HEK293 (cell line): ENCODE results near the gene DNAH3.
A peak's percentile ranks its signal among the peaks of the same experiment; 100 is the strongest.

Experiments
- CTCF ChIA-PET: fragments of 350-600 bp; formaldehyde crosslinking; extraction: SDS; loops from one replicate; lab custom pipeline; 2021; ENCODE audit warnings: antibody characterized with exemption; lab: Yijun Ruan, JAX
- POLR2A ChIA-PET: fragments of 300-600 bp; formaldehyde crosslinking; extraction: SDS; loops from one replicate; lab custom pipeline; 2020; ENCODE audit warnings: antibody characterized with exemption, inconsistent platforms; lab: Yijun Ruan, JAX
- H3K27ac ChIP-seq: fragments of 200-500 bp; sonication (Bioruptor generic); 2 replicates; pipeline ENCODE4 v1.5.1; 2014; ENCODE audit warnings: low read depth, low read length, control low read depth, inconsistent platforms; ENCODE audit errors: extremely low read depth
- H3K36me3 ChIP-seq, 2 experiments: fragments of 200-500 bp in 1 of 2; sonication (Bioruptor generic) in 1 of 2; 1 replicate in 1 of 2; 2 replicates in 1 of 2; pipeline ENCODE4 v1.5.1; 2014 to 2017; ENCODE audit warnings: inconsistent platforms in 2 of 2, low read length in 2 of 2; ENCODE audit not compliant: control insufficient read depth in 2 of 2, insufficient read depth in 1 of 2
- H3K4me1 ChIP-seq: fragments of 200-500 bp; sonication (Bioruptor generic); 2 replicates; pipeline ENCODE4 v1.5.1; 2014; ENCODE audit warnings: mild to moderate bottlenecking, low read length, inconsistent platforms; ENCODE audit not compliant: control insufficient read depth, insufficient read depth
- H3K4me3 ChIP-seq: 2 replicates; pipeline ENCODE4 v1.5.1; 2011; ENCODE audit warnings: low read depth, mild to moderate bottlenecking, control low read depth, low read length, moderate library complexity
- H3K9me3 ChIP-seq: fragments of 200-500 bp; sonication (Bioruptor generic); 2 replicates; pipeline ENCODE4 v1.5.1; 2014; ENCODE audit warnings: low read depth, low read length, inconsistent platforms; ENCODE audit not compliant: control insufficient read depth, insufficient read depth
- BCL11B ChIP-seq: fragments of 450-650 bp; formaldehyde crosslinking; IDR thresholded peaks from 2 replicates; pipeline ENCODE4 v1.5.1; 2016; ENCODE audit warnings: low read depth, missing biosample characterization, missing genetic modification characterization
- FEZF1 ChIP-seq: fragments of 450-650 bp; formaldehyde crosslinking; IDR thresholded peaks from 2 replicates; pipeline ENCODE4 v1.5.1; 2016; ENCODE audit warnings: missing biosample characterization, missing genetic modification characterization
- GLIS1 ChIP-seq: fragments of 450-650 bp; formaldehyde crosslinking; IDR thresholded peaks from 2 replicates; pipeline ENCODE4 v1.5.1; 2016; ENCODE audit warnings: missing biosample characterization, missing genetic modification characterization
- PRDM1 ChIP-seq: fragments of 450-650 bp; formaldehyde crosslinking; IDR thresholded peaks from 2 replicates; pipeline ENCODE4; 2016; ENCODE audit warnings: missing biosample characterization, missing genetic modification characterization
- ZNF10 ChIP-seq: fragments of 450-650 bp; formaldehyde crosslinking; IDR thresholded peaks from 2 replicates; pipeline ENCODE4 v1.5.1; 2017; ENCODE audit warnings: missing biosample characterization, missing genetic modification characterization
- ZNF2 ChIP-seq: fragments of 450-650 bp; formaldehyde crosslinking; IDR thresholded peaks from 2 replicates; pipeline ENCODE4 v1.5.1; 2016; ENCODE audit warnings: missing biosample characterization, missing genetic modification characterization
- ZNF221 ChIP-seq: fragments of 450-650 bp; formaldehyde crosslinking; IDR thresholded peaks from 2 replicates; pipeline ENCODE4 v1.5.1; 2017; ENCODE audit warnings: missing biosample characterization, missing genetic modification characterization, borderline replicate concordance
- ZNF366 ChIP-seq: fragments of 450-650 bp; formaldehyde crosslinking; conservative IDR thresholded peaks from 2 replicates; pipeline ENCODE4 v1.5.1; 2016; ENCODE audit warnings: missing biosample characterization, missing genetic modification characterization
- ZNF501 ChIP-seq: fragments of 450-650 bp; formaldehyde crosslinking; IDR thresholded peaks from 2 replicates; pipeline ENCODE4 v1.5.1; 2016; ENCODE audit warnings: missing biosample characterization, missing genetic modification characterization
- ZNF548 ChIP-seq: fragments of 450-650 bp; formaldehyde crosslinking; IDR thresholded peaks from 2 replicates; pipeline ENCODE4 v1.5.1; 2016; ENCODE audit warnings: missing biosample characterization, missing genetic modification characterization
- ZNF626 ChIP-seq: fragments of 450-650 bp; sonication (Bioruptor Pico); formaldehyde crosslinking; IDR thresholded peaks from 2 replicates; pipeline ENCODE4 v1.5.1; 2018; ENCODE audit warnings: missing biosample characterization, missing genetic modification characterization, inconsistent platforms
- ZNF701 ChIP-seq: fragments of 450-650 bp; formaldehyde crosslinking; IDR thresholded peaks from 2 replicates; pipeline ENCODE4 v1.5.1; 2016; ENCODE audit warnings: missing biosample characterization, missing genetic modification characterization
- ZNF791 ChIP-seq: fragments of 450-650 bp; formaldehyde crosslinking; IDR thresholded peaks from 2 replicates; pipeline ENCODE4 v1.5.1; 2016; ENCODE audit warnings: missing biosample characterization, missing genetic modification characterization
- ZNF792 ChIP-seq: fragments of 450-650 bp; formaldehyde crosslinking; IDR thresholded peaks from 2 replicates; pipeline ENCODE4 v1.5.1; 2016; ENCODE audit warnings: missing biosample characterization, missing genetic modification characterization
- TF ChIP-seq, protein P1 (sequence below): IDR thresholded peaks from 2 replicates; pipeline ENCODE4 v1.6.1; 2011; ENCODE audit warnings: mild to moderate bottlenecking, low read depth, low read length, borderline replicate concordance
- TF ChIP-seq, protein P2 (sequence below): fragments of 450-650 bp; formaldehyde crosslinking; IDR thresholded peaks from 2 replicates; pipeline ENCODE4 v1.5.1; 2016; ENCODE audit warnings: missing biosample characterization, missing genetic modification characterization, borderline replicate concordance
- TF ChIP-seq, protein P3 (sequence below): fragments of 450-650 bp; formaldehyde crosslinking; IDR thresholded peaks from 2 replicates; pipeline ENCODE4 v1.5.1; 2017; ENCODE audit warnings: missing biosample characterization, missing genetic modification characterization

The DNAH3 gene

DNA sequence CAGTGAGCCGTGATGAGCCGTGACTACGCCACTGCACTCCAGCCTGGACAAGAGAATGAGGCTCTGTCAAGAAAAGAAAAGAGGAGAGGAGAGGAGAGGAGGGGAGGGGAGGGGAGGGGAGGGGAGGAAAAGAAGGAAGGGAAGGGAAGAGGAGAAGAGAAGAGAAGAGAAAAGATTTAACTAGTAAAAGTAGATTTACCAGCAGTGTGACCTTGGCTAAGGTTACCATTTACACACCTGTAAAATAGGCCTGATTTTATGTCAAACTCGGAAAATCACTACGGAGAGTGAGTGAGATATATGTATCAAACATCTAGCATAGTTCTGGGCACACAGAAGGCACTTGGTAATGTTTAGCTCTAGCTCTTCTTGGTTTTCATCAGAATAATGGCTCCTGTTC lies 140.8 kb downstream of the DNAH3 start (continued):
- TF ChIP-seq, protein P1, sequence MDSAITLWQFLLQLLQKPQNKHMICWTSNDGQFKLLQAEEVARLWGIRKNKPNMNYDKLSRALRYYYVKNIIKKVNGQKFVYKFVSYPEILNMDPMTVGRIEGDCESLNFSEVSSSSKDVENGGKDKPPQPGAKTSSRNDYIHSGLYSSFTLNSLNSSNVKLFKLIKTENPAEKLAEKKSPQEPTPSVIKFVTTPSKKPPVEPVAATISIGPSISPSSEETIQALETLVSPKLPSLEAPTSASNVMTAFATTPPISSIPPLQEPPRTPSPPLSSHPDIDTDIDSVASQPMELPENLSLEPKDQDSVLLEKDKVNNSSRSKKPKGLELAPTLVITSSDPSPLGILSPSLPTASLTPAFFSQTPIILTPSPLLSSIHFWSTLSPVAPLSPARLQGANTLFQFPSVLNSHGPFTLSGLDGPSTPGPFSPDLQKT, result no peak
- TF ChIP-seq ZNF701 (no peak), ZNF221 (no peak), ZNF792 (no peak), ZNF2 (tag by site-specific recombination) (no peak), FEZF1 (no peak), BCL11B (no peak)
- TF ChIP-seq, protein P2, sequence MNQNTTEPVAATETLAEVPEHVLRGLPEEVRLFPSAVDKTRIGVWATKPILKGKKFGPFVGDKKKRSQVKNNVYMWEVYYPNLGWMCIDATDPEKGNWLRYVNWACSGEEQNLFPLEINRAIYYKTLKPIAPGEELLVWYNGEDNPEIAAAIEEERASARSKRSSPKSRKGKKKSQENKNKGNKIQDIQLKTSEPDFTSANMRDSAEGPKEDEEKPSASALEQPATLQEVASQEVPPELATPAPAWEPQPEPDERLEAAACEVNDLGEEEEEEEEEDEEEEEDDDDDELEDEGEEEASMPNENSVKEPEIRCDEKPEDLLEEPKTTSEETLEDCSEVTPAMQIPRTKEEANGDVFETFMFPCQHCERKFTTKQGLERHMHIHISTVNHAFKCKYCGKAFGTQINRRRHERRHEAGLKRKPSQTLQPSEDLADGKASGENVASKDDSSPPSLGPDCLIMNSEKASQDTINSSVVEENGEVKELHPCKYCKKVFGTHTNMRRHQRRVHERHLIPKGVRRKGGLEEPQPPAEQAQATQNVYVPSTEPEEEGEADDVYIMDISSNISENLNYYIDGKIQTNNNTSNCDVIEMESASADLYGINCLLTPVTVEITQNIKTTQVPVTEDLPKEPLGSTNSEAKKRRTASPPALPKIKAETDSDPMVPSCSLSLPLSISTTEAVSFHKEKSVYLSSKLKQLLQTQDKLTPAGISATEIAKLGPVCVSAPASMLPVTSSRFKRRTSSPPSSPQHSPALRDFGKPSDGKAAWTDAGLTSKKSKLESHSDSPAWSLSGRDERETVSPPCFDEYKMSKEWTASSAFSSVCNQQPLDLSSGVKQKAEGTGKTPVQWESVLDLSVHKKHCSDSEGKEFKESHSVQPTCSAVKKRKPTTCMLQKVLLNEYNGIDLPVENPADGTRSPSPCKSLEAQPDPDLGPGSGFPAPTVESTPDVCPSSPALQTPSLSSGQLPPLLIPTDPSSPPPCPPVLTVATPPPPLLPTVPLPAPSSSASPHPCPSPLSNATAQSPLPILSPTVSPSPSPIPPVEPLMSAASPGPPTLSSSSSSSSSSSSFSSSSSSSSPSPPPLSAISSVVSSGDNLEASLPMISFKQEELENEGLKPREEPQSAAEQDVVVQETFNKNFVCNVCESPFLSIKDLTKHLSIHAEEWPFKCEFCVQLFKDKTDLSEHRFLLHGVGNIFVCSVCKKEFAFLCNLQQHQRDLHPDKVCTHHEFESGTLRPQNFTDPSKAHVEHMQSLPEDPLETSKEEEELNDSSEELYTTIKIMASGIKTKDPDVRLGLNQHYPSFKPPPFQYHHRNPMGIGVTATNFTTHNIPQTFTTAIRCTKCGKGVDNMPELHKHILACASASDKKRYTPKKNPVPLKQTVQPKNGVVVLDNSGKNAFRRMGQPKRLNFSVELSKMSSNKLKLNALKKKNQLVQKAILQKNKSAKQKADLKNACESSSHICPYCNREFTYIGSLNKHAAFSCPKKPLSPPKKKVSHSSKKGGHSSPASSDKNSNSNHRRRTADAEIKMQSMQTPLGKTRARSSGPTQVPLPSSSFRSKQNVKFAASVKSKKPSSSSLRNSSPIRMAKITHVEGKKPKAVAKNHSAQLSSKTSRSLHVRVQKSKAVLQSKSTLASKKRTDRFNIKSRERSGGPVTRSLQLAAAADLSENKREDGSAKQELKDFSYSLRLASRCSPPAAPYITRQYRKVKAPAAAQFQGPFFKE, result no peak

DNA sequence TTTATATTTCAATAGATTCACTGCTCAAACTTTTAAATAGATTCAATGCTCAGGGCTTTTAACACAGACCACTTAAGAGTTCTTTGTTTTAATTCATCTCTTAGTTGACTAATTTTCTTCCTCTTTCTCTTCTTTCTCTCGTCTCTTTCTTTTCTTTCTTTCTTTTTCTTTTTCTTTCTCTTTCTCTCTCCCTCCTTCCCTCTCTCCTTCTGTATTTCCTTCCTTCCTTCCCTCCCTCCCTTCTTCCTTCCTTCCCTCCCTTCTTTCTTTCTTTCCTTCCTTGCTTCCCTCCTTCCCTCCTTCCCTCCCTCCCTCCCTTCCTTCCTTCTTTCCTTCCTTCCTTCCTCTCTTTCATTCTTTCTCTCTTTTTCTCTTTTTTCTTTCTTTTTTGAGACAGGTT lies 145.6 kb downstream of the DNAH3 start:
- CTCF ChIA-PET, result interaction anchor here (0.7 kb wide), 1 partner anchor 1003 kb away, joined by 5 read pairs; no protein-coding TSS in a partner anchor

DNA sequence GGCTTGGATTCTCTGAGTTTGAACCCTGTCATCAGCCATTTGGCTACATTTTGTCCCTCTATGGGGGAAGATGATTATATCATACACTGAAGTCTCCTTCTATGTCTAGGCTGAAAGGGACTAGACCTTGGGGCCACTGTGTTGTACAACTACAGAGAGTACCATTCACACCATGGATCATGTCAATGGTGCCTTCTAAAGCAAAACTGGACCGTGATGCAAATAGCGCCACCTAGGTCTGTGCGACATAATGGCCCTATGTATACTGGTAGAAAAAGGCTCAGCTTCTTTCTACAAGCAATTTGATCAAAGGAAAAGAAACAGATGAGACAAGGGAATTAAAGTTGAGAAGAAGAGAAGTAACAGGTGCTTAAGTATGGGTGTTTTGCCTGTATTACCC lies 149.4 kb downstream of the DNAH3 start:
- no peak overlapping the region for H3K27ac ChIP-seq
- POLR2A ChIA-PET, result no interaction called here
- no peak overlapping the region for H3K4me3 ChIP-seq
- H3K9me3 ChIP-seq, result no peaks in the 10 kb centered on the region
- CTCF ChIA-PET, result interaction anchor here (0.6 to 3.3 kb wide), 10 partner anchors 8 to 153 kb away, joined by 3 to 14 read pairs (median 4); no protein-coding TSS in a partner anchor
- no peaks in the 10 kb centered on the region for H3K36me3 ChIP-seq
- no peaks in the 10 kb centered on the region for H3K4me1 ChIP-seq
- TF ChIP-seq PRDM1 (tag by site-specific recombination), result no peak
- TF ChIP-seq, all 188 proteins: peak for 0

More for the DNA sequence above, 145.6 kb downstream of the DNAH3 start:
- Histone ChIP-seq H3K36me3 (no peaks in the 10 kb centered on the region), H3K27ac (no peak overlapping the region), H3K4me1 (no peaks in the 10 kb centered on the region), H3K4me3 (no peak overlapping the region), H3K9me3 (no peaks in the 10 kb centered on the region)
- POLR2A ChIA-PET, result no interaction called here
- TF ChIP-seq ZNF548 (tag by site-specific recombination) (no peak), ZNF366 (tag by site-specific recombination) (peak; percentile 49; the same call in 1 of the 2 replicates), ZNF501 (no peak)

DNA sequence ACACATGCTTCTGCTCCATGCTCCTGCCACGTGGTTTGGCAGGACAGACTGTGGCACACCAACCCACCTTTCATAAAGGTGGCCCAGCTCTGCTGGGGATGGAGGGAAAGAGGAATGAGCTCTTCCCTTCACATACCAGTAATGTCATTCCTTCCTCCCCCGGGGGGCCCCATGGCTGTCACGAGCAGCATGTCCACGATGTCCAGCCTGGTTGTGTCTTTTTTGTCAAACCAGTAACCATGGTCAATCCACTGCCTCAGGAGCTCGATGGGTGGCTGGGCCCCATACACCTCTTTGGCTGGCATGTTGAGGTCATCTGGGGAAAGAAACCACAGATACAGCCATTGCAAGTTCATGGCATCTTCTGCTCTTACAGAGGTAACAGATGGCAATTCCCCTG lies 153.5 kb downstream of the DNAH3 start:
- H3K9me3 ChIP-seq, result no peaks in the 10 kb centered on the region
- CTCF ChIA-PET, result no interaction called here

More for the DNA sequence above, 153.5 kb downstream of the DNAH3 start:
- TF ChIP-seq ZNF2 (tag by site-specific recombination) (no peak), ZNF791 (no peak), ZNF10 (no peak), ZNF626 (tag by site-specific recombination) (no peak), GLIS1 (tag by site-specific recombination) (no peak)
- TF ChIP-seq, protein P3, sequence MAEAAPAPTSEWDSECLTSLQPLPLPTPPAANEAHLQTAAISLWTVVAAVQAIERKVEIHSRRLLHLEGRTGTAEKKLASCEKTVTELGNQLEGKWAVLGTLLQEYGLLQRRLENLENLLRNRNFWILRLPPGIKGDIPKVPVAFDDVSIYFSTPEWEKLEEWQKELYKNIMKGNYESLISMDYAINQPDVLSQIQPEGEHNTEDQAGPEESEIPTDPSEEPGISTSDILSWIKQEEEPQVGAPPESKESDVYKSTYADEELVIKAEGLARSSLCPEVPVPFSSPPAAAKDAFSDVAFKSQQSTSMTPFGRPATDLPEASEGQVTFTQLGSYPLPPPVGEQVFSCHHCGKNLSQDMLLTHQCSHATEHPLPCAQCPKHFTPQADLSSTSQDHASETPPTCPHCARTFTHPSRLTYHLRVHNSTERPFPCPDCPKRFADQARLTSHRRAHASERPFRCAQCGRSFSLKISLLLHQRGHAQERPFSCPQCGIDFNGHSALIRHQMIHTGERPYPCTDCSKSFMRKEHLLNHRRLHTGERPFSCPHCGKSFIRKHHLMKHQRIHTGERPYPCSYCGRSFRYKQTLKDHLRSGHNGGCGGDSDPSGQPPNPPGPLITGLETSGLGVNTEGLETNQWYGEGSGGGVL, result no peak
- H3K27ac ChIP-seq, result no peak overlapping the region
- no peaks in the 10 kb centered on the region for H3K36me3 ChIP-seq
- POLR2A ChIA-PET, result no interaction called here
- H3K4me1 ChIP-seq, result no peaks in the 10 kb centered on the region
- no peak overlapping the region for H3K4me3 ChIP-seq
